RWPE2 (cell line): ENCODE results near the gene UBE2J2.

Source experiments
- ATAC-seq: fragments of 200-7000 bp; cut with Tn5 transposase; 3 replicates; pipeline ENCODE4 v1.9.1; 2021; ENCODE audit warnings: low read depth
- DNase-seq: peaks from one replicate; pipeline ENCODE4 v3.0.0-alpha.2; 2020; ENCODE audit warnings: low spot score
- H3K27ac ChIP-seq: fragments of 450-650 bp; 2 replicates; pipeline ENCODE4 v1.5.1; 2017; ENCODE audit warnings: mild to moderate bottlenecking; ENCODE audit not compliant: poor library complexity, severe bottlenecking
- H3K27me3 ChIP-seq: fragments of 250-450 bp; sonication (Bioruptor Pico); 2 replicates; pipeline ENCODE4 v1.5.1; 2021; ENCODE audit warnings: mild to moderate bottlenecking, moderate library complexity; ENCODE audit not compliant: insufficient read depth, poor library complexity, severe bottlenecking
- H3K36me3 ChIP-seq: fragments of 250-450 bp; sonication (Bioruptor Pico); 2 replicates; pipeline ENCODE4 v1.5.1; 2020; ENCODE audit warnings: low read depth, mild to moderate bottlenecking, moderate library complexity
- H3K4me1 ChIP-seq: fragments of 250-450 bp; sonication (Bioruptor Pico); 2 replicates; pipeline ENCODE4 v1.5.1; 2021; ENCODE audit warnings: mild to moderate bottlenecking, moderate library complexity; ENCODE audit not compliant: insufficient read depth, poor library complexity, severe bottlenecking
- H3K4me3 ChIP-seq: fragments of 250-450 bp; sonication (Bioruptor Pico); 2 replicates; pipeline ENCODE4 v1.5.1; 2021; ENCODE audit warnings: mild to moderate bottlenecking, moderate library complexity; ENCODE audit not compliant: severe bottlenecking
- H3K9me3 ChIP-seq: fragments of 250-450 bp; sonication (Bioruptor Pico); 2 replicates; pipeline ENCODE4 v1.5.1; 2021; ENCODE audit warnings: mild to moderate bottlenecking, moderate library complexity; ENCODE audit not compliant: severe bottlenecking
- CTCF ChIP-seq: fragments of 450-650 bp; IDR thresholded peaks from one replicate; pipeline ENCODE4 v1.5.1; 2017; ENCODE audit warnings: mild to moderate bottlenecking, moderate library complexity; ENCODE audit not compliant: poor library complexity, severe bottlenecking

Gene UBE2J2

GRCh38 chr1:1264868-1265272 lies 8.8 kb downstream of the UBE2J2 start:
- ATAC-seq (peak; percentile 83), DNase-seq (peak; percentile 83)
- peak; percentile 38 for TF ChIP-seq CTCF
- Histone ChIP-seq H3K9me3 (no peaks in the 10 kb centered on the region), H3K27me3 (no peaks in the 10 kb centered on the region), H3K4me3 (no peak overlapping the region), H3K4me1 (peaks cover 12% of the 10 kb centered on the region), H3K36me3 (peaks cover 88% of the 10 kb centered on the region), H3K27ac (peak overlapping the region; percentile 76)

- H3K4me1 ChIP-seq: peaks cover 12% of the 10 kb centered on the region
- DNase-seq (no peak), ATAC-seq (no peak)
- no peaks in the 10 kb centered on the region for H3K9me3 ChIP-seq
- no peak overlapping the region for H3K4me3 ChIP-seq
- peaks cover 90% of the 10 kb centered on the region for H3K36me3 ChIP-seq
- H3K27me3 ChIP-seq: no peaks in the 10 kb centered on the region
- H3K27ac ChIP-seq: peak overlapping the region; percentile 76
- TF ChIP-seq CTCF: no peak
Measured at GRCh38 chr1:1264026-1264425, 9.6 kb downstream of the UBE2J2 start.

GRCh38 chr1:1262758-1263157 lies 10.9 kb downstream of the UBE2J2 start:
- Histone ChIP-seq H3K27ac (no peak overlapping the region), H3K27me3 (no peaks in the 10 kb centered on the region), H3K4me3 (no peak overlapping the region), H3K9me3 (no peaks in the 10 kb centered on the region), H3K4me1 (peaks cover 12% of the 10 kb centered on the region), H3K36me3 (peaks cover 83% of the 10 kb centered on the region)
- TF ChIP-seq CTCF: no peak
- no peak for DNase-seq
- no peak for ATAC-seq

- H3K27ac ChIP-seq: no peak overlapping the region
- H3K4me1 ChIP-seq: peaks cover 12% of the 10 kb centered on the region
- ATAC-seq (no peak), DNase-seq (no peak)
- H3K4me3 ChIP-seq: no peak overlapping the region
- peaks cover 76% of the 10 kb centered on the region for H3K36me3 ChIP-seq
- no peaks in the 10 kb centered on the region for H3K27me3 ChIP-seq
- H3K9me3 ChIP-seq: no peaks in the 10 kb centered on the region
- TF ChIP-seq CTCF: no peak
Measured at GRCh38 chr1:1262071-1262470, 11.6 kb downstream of the UBE2J2 start.

GRCh38 chr1:1260843-1261560 lies 12.7 kb downstream of the UBE2J2 start:
- Histone ChIP-seq H3K27ac (no peak overlapping the region), H3K4me3 (no peak overlapping the region)

More at GRCh38 chr1:1260843-1261560, 12.7 kb downstream of the UBE2J2 start:
- H3K36me3 ChIP-seq: peaks cover 75% of the 10 kb centered on the region
- DNase-seq (no peak), ATAC-seq (no peak)
- no peaks in the 10 kb centered on the region for H3K9me3 ChIP-seq
- H3K4me1 ChIP-seq: peaks cover 12% of the 10 kb centered on the region
- no peaks in the 10 kb centered on the region for H3K27me3 ChIP-seq
- no peak for TF ChIP-seq CTCF
